NCI-H1694 (cell line): Measurements from ENCODE around the gene CLASP1.
A peak's percentile ranks its signal among the peaks of the same experiment; 100 is the strongest.
"Not testable (repeated sequence)": the region's sequence is repeated elsewhere in the genome, so short reads cannot be mapped to it uniquely, and the experiment has no call there.

Experiments used
- DNase-seq: peaks from one replicate; lab custom pipeline; 2025; lab: John Stamatoyannopoulos, UW

Gene CLASP1

DNA sequence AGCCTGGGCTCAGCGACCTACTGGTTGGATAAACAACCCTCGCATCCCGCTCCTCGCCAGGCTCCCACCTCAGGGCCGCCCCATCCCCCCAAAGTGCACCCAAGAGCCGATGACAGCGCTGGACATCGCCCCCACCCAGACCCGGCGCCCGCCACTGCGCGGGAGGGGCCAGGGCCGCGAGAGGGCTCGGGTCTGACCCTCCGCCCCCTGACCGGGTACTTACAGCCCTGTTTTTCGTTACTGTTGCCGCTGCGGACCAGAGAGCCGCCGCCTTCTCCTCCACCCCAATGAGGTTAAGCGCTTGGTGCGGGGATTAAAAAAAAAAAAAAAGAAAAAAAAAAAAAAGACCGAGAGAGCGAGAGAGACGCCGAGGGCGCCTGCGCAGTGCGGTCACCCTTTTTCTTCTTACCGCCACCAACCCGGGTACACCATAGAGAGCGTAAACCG lies at the start of gene CLASP1:
Gene CLASP1, minus strand, starts transcription at position 314 of the 447 bp plus-strand sequence. CDS start 43,567 bp downstream, outside the sequence.
- DNase-seq, result no peak

DNA sequence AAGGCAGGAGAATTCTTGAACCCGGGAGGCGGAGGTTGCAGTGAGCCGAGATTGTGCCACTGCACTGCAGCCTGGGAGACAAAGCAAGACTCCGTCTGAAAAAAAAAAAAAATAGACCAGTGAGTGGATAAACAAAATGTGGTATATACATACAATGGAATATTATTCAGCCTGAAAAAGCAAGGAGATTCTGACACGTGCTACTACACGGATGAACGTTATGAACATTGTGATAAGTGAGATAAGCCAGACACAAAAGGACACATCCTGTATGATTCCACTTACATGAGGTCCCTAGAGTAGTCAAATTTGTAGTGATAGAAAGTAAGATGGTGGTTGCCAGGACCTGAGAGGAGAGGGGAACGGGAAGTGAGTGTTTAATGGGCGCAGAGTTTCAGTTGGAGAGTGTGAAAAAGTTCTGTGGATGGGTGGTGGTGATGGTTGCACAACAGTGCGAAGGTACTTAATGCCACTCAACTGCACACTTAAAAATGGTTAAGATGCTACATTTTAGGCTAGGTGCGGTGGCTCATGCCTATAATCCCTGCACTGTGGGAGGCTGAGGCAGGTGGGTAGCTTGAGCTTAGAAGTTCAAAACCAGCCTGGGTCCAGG lies 49.2 kb upstream of the CLASP1 start:
- DNase-seq, result no peak

DNA sequence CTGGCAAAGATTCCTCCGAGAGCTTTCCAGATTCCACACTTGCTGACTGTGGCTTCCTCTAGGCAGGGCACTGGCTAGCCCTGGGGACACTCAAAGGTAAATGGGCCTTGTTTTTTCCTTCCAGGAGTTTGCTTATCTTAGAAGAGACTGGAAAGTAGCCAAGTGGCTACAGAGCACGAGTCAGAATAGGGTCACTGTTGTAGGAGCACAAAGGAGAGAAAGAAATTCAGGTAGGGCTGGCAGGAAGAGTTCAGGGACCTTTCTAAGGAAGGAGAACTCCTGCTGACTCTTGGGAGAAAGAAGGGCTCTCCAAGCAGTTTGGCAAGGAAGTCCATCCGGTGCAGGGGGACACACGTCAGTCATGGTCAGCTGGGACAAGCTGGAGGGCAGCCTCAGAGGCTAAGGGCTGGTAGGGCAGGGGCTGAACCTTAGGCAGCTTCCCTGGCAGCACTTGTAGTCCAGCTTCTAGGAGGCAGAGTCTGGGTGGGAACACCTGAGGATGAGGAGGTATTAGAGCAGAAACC lies 47.9 kb upstream of the CLASP1 start:
- DNase-seq, result no peak

DNA sequence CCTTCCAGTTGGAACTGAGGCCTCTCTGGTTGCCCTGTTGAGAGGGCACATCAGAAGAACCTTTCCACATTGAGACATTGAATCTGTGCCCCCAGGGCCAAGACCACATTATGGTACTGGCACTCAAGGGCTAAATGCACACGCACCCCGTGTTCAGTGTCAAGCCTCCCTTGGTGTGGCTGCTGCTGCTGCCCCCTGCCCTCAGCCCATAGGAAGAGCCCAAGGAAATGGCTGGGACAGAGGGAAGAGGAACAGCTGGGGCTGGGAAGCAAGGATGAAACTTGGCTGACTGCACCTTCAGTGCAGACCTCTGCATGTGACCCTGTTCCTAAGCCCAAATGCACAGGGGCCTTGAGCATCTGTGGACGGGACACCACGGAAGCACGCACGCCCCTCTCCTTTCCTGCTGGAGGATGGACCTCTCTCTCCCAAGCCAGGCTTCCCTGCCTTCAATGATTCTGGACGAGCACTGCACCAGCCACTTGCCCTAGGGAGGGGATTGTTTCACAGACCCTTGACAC lies 47.2 kb upstream of the CLASP1 start:
- DNase-seq, result no peak

DNA sequence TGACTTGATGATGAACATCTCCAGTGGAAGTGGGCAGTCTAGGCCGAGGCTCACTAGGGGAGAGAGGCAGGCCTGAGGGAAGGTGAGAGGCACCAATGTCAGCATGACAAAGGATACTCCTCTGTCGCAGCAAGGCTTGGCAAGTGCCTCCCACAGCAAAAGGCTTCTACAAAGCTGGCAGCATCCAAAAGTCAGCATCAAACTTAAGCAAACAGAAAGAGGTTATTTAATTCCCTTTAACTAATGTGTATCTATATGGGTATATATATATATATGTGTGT lies 45.8 kb upstream of the CLASP1 start:
- no peak for DNase-seq

DNA sequence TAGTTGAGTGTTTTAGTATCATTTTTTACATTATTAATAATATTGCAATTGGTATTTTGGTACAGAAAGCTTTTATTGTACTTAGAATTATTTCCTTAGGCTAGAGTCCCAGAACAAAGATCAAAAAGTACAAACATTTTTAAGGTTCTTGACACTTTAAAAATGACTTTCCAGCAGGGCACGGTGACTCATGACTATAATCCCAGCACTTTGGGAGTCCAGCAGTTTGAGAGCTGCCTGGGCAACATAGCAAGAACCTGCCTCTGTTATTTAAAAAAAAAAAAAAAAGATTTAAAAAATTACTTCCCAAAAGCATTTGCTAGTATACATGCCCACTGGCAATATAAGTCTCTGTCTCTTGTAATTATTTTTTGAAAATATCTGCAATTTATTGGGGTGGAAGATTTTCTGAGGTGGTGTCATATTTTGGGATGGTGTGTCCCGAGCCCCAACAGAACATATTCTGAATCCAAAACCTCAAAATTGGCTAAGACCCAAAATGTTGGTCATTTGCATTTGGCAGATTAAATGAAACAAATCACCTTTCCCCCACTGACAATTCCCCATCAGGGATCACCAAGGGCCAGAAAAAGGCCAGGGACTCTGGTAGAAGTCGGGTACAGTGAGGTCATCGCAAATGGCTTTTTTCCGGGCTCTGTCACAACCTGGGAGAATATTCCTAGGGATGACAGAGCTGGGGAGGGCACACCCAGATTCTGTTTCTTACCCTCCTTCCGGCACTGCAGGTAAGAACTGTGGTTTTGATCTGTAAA lies 45.3 kb upstream of the CLASP1 start:
- DNase-seq, result no peak

DNA sequence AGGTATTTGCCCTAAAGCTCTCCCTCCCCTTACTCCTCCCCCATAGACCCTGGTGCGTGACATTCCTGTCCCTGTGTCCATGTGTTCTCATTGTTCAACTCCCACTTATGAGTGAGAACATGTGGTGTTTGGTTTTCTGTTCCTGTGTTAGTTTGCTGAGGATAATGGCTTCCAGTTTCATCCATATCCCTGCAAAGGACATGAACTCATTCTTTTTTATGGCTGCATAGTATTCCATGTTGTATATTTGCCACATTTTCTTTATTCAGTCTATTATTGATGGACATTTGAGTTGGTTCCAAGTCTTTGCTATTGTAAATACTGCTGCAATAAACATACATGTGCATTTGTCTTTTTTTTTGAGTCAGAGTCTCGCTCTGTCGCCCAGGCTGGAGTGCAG lies 41.3 kb upstream of the CLASP1 start:
- not testable (repeated sequence) for DNase-seq

DNA sequence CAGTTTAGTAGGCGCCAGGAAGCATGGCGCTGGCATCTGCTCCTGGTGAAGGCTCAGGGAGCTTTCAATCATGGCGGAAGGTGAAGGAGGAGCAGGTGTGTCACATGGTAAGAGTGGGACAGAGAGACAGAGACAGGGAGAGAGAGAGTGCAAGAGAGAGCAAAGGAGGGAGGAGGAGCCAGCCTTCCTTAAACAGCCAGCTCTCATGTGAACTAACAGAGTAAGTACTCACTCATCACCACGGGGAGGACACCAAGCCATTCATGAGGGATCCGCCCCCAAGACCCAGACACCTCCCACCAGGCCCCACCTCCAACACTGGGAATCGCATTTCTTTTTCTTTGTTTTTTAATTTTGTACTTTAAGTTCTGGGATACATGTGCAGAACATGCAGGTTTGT lies 40.8 kb upstream of the CLASP1 start:
- DNase-seq, result no peak

DNA sequence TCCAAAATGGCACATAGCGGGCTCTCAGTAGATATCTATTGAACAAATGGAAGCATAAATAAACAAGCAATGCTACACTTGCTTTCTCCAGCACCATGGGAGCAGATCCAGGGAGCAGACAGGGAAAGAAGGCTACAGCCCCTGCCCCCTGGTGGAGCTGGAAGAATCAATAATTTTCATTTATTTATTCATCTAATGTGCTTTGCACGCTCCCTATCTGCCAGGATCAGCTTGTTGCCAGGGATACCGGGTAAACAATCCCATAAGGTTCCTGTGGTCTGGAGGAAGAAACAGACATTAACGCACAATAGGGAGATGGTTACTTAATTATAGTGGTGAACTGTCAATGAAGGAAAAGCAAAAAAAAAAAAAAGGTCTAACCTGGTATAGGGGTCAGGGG lies 40.1 kb upstream of the CLASP1 start:
- peak; percentile 47 for DNase-seq

DNA sequence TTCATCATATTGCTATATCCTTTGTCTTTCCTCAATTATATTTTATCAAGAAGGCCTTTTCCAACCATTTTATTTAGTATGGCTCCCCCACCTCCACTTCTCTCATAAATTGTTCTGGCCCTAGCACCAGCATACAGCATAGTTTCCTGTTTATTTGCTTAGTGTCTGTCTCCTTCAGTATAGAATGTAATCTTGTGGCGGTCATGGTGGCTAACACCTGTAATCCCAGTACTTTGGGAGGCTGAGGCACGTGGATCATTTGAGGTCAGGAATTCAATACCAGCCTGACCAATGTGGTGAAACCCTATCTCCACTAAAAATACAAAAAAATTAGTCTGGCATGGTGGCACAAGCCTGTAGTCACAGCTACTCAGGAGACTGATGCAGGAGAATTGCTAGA lies 39.6 kb upstream of the CLASP1 start:
- DNase-seq, result no peak

DNA sequence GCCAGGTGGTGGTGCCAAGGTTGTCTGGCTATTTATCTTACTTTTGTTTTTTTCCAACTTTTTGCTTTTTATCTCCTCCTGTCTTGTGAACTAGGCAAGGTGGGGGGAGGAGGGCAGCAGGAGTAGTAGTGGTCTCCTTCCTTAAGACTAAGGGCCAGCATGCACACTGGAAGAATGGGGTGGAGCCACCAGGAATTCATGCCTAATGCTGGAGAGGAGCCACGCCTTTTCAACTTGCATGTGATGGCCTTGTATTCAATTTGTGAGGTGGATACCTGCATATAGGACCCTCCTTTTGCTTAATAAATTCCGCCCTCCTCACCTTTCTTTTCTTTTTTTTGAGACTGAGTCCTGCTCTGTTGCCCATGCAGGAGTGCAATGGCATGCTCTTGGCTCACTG lies 37.6 kb upstream of the CLASP1 start:
- DNase-seq, result no peak

DNA sequence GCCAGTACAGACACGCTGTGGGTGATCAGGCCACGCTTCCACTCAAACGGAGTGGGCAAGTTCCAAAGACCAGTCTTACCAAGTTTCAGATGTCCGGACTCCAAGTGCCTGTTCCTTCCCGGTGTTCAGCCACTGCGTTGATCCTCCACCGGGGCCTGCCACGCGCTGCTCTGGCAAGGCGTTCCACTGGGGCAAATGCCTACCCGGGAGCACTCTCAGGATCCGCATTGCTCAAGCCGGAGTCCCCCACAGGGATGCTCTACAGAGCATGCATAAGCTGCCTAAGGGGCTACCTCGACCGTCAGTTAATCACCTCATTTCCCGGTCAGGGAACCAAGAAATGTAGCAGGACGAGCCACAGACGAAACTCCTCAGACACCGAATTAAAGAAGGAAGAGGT lies 37.0 kb upstream of the CLASP1 start:
- DNase-seq, result no peak

DNA sequence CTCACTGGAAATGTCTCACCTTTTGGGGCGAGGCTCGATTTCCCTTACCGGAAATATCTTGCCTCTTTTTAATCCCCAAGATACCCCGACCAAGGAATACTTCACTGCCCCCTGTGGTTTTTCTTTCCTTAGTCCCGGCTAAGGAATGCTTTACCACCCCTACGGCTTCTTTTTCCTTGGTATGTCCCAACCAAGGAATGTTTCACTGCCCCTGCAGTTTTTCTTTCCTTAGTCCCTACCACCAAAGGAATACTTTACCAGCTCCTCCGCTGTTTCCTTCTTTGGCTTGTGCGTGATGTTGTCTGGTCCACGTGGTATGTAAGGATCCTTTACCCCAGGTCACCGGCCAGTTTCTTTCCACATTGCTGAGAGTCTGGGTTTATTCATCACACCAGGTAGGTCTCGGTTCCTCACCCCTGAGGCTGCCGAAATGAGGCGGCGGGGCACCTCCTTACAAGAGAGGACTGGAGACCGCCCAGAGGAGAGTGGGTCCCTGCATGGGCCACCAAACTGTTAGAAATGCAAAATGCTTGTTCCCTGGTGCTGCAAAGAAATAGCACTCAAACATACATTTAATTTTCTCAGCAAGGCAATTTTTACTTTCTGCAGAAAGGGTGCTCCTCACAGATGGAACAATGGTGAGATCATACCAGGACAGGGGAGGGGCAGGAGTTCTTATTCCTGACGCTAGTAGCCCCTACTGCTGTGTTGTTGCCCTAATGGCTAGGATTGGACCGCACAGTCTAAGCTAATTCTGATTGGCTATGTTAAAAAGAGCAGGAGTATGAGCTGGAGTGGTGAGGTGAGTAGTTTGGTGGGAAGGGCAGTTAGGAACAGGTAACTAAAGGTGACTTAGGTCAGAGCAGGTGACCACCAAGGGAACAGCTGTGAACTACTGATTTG lies 33.4 kb upstream of the CLASP1 start:
- no peak for DNase-seq

DNA sequence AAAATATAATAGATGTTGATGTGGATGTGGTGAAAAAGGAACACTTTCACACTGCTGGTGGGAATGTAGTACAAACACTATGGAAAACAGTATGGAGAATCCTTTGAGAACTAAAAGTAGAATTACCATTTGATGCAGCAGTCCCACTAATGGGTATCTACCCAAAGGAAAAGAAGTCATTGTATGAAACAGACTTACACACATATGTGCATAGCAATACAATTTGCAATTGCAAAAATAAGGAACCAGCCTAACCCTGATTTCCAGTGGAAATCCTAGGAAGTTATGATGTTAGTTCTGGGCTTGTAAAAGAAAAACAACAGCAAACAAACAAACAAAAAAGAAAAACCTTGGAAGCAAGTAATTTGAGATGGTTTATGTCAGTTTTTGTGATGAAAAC lies 28.6 kb upstream of the CLASP1 start:
- DNase-seq, result no peak

DNA sequence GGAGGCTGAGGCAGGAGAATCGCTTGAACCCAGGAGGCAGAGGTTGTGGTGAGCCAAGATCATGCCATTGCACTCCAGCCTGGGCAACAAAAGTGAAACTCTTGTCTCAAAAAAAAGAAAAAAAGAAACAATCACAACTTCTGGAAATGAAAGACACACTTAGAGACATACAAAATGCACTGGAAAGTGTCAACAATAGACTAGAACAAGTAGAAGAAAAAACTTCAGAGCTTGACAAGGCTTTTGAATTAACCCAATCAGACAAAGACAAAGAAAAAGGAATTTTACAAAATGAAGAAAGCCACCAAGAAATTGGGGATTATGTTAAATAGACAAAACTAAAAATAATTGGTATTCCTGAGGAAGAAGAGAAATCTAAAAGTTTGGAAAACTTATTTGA lies 22.4 kb upstream of the CLASP1 start:
- not testable (repeated sequence) for DNase-seq

DNA sequence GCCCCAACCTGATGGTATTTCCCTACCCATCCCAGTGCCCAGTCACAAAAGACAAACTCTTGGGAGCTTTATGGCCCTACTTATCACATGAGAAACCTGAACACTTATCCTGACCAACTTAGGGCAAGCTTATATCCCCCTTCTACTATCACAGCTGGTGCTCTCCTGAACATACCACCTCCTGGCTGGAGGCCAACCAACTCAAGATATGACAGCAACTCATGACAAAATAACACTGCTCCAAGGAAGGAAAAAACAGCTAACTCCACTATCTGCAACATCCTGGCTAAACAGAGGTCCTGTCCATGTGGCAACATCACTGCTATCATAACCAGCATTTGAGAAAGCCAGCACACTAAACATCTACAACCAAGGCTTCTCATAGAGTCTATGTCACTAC lies 20.9 kb upstream of the CLASP1 start:
- no peak for DNase-seq

DNA sequence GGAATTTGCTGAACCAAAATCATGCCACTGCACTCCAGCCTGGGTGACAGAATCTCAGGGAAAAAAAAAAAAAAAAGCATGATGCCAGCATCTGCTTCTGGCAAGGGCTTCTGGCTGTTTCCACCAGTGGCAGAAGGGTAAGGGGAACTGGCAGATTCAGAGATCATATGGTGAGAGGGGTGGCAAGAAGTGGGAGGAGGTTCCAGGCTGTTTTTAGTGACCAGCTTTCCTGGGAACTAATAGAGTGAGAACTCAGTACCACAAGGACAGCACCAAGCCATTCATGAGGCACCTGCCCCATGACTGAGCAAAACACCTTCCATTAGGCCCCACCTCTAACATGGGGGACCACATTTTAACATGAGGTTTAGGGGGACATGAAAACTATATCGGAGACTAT lies 18.4 kb upstream of the CLASP1 start:
- DNase-seq, result no peak

DNA sequence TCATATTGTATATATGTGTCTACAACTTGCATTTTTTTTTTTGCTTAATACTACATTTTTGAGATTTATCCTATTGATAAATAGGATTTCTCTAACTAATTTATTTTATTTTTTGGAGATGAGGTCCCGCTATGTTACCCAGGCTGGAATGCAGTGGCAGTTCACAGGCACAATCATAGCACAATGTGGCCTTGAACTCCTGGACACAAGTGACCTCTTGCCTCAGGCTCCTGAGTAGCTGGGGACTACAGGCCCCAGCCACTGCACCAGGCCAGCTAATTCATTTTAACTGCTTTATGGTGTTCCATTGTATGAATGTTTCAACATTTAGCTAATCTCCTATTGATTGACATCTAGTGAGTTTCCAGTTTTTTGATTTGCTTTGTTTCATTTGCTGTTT lies 16.8 kb upstream of the CLASP1 start:
- DNase-seq, result no peak

DNA sequence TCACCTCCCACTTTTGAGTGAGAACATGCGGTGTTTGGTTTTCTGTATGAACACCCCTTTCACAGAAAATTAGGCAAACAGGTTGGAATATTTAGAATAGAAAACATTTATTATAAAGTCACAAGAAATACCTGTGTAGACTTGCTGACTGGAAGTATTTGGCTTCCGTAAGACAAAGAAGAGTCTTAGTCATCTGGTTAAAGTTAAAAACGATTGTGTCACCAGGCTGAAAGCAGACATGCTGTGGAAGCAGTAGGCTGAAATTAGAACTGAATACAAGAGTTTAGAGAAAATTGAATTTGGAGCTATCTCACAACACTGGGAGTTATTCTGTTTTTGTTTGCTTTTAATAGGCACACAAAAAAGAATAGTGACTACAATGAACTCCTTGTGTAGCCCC lies 16.2 kb upstream of the CLASP1 start:
- no peak for DNase-seq

DNA sequence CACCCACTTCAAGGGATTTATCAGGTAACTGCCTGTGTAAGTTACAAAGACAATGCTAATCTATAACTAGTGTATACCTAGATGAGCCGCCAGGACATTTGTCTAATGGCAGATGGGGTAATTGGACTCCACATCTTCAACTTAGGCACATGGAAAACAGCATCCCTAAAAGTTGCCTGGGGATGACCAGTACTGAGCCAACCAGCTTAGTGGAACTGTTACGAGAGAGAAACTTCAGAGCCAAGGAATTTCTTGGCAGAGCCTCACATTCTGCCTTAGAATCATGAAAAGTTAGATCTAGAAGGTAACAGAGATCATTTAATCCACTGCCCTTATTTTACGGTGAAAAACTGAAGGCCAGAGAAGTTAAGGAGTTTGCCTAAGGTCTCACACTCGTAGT lies 15.5 kb upstream of the CLASP1 start:
- no peak for DNase-seq

DNA sequence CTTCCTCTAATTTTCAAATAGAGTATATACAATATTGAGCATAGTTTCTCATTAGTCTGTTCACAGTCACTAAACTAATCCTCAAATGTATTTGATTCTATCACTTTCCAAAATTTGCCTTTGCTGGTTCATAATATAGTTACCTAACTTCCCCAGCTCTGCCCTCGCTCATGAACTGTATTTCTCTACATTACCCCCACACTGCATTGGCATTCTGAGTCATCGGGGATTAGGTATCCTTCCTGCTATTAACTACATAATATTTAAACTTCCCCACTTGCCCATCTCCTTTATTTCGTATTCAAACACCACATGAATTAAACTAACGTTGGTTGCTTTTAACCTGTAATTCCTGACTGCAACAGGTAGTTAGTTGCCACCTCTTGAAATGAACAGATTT lies 14.8 kb upstream of the CLASP1 start:
- DNase-seq, result no peak

DNA sequence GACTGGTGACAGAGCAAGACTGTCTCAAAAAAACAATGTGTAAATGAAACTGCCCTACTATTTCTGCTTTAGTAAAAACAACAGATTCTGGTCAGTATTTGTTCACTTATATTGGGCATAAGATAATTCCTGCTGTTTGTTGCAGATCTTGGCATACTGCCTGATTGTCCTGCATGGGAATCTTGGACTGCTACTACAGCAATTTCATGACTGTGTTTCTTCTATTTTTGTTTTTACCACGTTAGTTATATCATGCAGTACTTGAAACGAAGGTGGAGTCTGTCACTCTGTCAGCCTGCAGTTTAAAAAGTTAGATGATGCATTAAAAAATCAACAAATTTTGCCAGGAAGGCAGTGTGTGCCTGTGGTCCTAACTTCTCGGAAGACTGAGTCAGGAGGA lies 14.2 kb upstream of the CLASP1 start:
- DNase-seq, result no peak

DNA sequence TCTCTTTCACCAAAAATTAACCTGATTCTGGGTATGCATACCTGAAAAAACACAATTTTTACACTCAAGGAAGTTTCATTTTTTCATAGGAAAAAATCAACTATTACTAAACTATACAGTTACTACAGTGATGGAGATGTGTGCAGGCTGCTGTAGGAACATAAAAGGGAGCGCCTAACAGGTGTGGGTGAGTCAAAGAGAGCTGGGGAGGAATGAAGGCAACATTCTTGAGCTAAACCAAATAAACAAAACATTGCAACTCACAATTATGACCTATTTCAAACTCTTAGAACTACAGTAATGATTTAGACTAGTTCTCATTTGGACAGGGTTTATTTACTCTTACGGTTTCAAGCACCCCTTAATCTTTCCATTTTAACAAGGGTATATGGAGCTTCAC lies 13.4 kb upstream of the CLASP1 start:
- DNase-seq, result no peak
